MM.1S (cell line): ENCODE results near the gene PEX1.

Experiments used
- CTCF ChIP-seq: fragments of 300-600 bp; sonication (generic); IDR thresholded peaks from 2 replicates; pipeline ENCODE4 v1.5.1; 2016; ENCODE audit warnings: antibody characterized with exemption, low read length, mixed read lengths
- EZH2 ChIP-seq: fragments of 300-600 bp; sonication (generic); optimal IDR thresholded peaks from 2 replicates; pipeline ENCODE3; 2017; ENCODE audit warnings: low read depth, mild to moderate bottlenecking, antibody characterized with exemption, low read length, mixed read lengths

- TF ChIP-seq CTCF (no peak), EZH2 (no peak)
These were observed 48.0 kb upstream of the PEX1 start for GRCh38 chr7:92576296-92576695.
